Skin epidermis (tissue), 12 donors: Measurements from ENCODE around the gene SLC29A2.

Experiments used
- H3K27ac ChIP-seq, 21 experiments: fragments of 200-600 bp; sonication (generic) in 11 of 21; one replicate each; pipeline ENCODE4 v1.5.0; 2020; ENCODE audit warnings: mild to moderate bottlenecking in 3 of 21, inconsistent platforms in 2 of 21, moderate library complexity in 2 of 21
- H3K4me3 ChIP-seq, 7 experiments: fragments of 200-600 bp; sonication (generic) in 2 of 7; one replicate each; pipeline ENCODE4 v1.5.0; 2020; ENCODE audit warnings: inconsistent platforms in 2 of 7, mild to moderate bottlenecking in 2 of 7, moderate library complexity in 1 of 7

The SLC29A2 gene

GRCh38 chr11:66336234-66337102, 35.1 kb downstream of the SLC29A2 start, which contains the start of gene RIN1:
TSS of gene RIN1 (minus strand) at chr11:66336434. CDS start at chr11:66336402, 32 bp downstream.
- H3K4me3 ChIP-seq, result peak within 1 kb of the TSS; percentile 39 to 63 (median 51)
- peak within 1 kb of the TSS in 20 of 21 experiments; percentile 84 to 96 (median 89) for H3K27ac ChIP-seq

DNA sequence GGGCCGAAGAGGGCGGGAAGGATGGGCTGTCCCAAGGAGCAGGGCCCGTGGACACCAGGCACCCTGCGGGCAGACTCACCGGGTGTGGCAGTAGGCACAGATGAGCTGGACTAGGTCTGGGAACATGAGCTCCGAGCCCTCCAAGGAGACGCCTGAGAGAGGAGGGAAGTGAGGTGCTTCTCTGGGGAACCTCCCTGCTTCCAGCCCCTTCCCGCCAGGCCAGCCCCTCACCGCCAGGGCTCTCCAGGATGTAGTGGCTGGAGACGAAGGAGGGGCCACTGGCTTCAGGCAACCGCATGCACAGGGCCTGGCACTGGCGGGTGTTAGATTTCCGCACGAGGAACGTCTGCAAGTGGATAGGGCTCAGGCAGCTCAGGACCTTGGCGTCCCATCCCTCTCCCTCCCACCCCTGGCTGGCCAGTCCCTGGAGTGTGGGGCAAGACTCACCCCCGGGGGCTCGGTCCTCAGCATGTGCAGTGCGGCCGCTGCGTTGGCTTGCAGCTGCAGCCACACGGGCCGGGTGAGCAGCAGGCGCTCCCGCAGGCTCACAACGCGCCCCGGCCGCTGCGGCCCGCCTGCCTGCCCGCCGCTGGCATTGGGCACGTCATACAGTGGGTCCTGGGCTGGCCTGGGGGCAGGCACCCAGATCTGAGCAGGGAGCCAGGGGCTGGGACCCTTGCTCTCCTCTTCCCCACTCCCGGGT, 35.9 kb downstream of the SLC29A2 start:
- Histone ChIP-seq H3K27ac (peak overlapping the region in 20 of 21 experiments; percentile 84 to 96 (median 89)), H3K4me3 (peak overlapping the region; percentile 39 to 63 (median 51))

GRCh38 chr11:66334605-66335442, 36.7 kb downstream of the SLC29A2 start:
- Histone ChIP-seq H3K27ac (peak overlapping the region in 17 of 21 experiments; percentile 36 to 96 (median 89)), H3K4me3 (peak overlapping the region; percentile 39 to 63 (median 51))

GRCh38 chr11:66333896-66334604, 37.5 kb downstream of the SLC29A2 start:
- peak overlapping the region in 4 of 7 experiments; percentile 39 to 60 (median 50) for H3K4me3 ChIP-seq
- peak overlapping the region in 1 of 21 experiments; percentile 96 for H3K27ac ChIP-seq

DNA sequence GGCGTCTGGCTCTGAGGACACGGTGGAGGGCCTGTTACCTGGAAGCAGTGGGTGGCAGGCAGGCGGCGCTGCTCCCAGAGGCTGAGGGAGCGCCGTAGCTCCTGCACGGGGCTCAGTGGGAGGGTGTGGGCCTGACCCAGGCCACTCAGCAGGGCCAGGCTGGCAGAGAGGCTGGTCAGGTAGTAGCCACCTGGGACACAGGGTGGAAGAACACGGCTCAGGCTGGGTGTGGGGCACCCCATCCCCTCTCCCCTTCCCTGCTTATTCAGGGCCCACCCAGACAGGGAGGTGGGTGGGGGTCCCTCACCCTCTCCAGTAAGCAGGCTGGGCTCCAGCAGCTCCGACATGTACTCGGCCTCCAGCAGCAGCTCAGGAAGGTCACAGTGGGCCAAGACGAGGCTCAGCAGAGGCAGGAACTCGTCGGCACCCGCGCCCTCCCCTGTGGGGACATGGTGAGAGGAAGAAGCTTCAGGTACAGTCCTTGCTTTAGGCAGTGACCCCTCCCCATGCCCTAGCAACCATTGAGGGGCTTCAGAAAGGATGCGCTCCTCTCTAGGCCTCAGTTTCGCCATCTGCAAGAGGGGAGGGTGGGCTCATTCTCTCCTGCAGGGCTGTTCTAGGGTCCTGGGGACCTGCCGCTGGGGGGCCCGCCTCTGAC, 38.2 kb downstream of the SLC29A2 start:
- Histone ChIP-seq H3K4me3 (no peak overlapping the region), H3K27ac (no peak overlapping the region)

DNA sequence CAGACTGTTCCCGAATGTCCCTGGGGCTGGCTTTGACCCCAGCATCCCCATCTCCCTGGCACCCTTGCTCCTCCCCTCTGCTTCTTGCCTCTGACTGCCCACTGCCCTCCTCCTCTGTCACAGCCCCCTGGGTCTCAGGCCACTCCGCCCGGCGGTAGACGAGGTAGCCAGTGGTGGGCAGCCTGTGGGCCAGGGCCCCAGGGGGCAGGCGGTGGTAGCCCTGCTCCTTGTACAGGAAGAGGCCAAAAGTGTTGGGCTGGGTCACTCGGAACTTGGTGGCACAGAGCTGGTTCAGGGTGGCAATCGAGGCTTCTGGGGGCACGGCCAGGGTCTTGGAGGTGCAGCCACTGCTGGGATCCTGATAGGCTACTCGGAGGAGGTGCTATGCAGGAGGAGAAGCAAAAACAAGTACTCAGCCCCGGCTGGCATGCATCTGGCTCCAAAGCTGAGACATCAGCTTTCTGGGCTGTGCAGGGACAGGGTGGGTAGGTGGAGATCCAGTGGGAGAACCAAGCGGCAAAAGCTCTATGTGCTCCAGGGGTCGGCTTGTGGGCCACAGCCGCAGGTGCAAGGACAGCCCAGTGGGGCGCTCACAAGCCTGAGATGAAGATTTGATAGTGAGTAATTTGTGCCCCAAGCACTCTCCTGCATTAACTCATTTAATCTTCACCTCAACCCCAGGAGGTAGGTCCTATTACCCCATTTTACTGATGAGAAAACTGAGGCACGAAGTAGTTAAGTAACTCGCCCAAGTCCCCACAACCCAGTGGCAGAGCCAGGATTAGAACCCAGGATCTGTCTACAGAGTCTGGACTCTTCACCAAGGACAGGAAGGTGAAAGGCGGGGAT, 39.0 kb downstream of the SLC29A2 start:
- peak overlapping the region in 1 of 21 experiments; percentile 16 for H3K27ac ChIP-seq
- H3K4me3 ChIP-seq, result no peak overlapping the region

DNA sequence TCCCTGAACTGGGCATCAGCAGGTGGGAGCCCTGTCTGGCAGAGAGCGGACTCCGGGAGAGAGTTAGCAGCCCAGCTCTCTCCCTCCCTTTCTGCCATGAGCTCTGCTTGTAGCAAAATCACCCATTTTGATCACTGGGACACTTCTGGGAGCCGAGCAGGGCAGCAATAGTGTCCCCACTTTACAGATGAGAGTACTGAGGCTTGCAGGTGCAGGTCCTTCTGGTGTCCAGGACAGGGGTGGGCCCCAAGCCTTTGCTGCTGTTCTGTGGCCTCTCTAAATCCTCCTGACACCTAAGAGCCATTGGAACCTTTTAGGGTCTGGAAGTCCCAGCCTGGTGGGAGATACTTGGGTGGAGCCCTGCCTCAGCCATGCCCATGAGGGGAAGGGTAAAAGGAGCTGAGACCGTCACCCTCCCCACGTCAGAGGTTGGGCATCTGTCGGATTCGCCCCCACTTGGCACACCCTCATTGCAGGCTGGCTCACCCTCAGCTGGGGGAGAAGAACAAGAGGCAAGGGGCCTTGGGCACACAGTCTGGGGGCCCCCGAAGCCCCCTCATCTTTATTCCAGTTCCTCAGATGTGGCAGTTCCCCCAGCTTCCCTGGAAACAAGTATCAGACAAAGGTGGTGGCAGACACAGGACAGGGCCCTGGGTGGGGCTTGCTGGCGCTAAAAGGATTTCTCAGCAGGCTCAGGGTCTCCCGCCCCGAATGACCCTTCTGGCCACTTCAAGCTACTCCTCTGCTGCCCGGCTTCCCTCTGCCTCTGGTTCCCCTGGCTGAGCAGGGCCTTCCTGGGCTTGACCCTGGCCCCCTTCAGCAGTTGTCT, 39.8 kb downstream of the SLC29A2 start:
- Histone ChIP-seq H3K27ac (peak overlapping the region in 1 of 21 experiments; percentile 16), H3K4me3 (no peak overlapping the region)

- H3K4me3 ChIP-seq, result no peak overlapping the region
- H3K27ac ChIP-seq, result no peak overlapping the region
These were observed 40.6 kb downstream of the SLC29A2 start for GRCh38 chr11:66330931-66331330.

DNA sequence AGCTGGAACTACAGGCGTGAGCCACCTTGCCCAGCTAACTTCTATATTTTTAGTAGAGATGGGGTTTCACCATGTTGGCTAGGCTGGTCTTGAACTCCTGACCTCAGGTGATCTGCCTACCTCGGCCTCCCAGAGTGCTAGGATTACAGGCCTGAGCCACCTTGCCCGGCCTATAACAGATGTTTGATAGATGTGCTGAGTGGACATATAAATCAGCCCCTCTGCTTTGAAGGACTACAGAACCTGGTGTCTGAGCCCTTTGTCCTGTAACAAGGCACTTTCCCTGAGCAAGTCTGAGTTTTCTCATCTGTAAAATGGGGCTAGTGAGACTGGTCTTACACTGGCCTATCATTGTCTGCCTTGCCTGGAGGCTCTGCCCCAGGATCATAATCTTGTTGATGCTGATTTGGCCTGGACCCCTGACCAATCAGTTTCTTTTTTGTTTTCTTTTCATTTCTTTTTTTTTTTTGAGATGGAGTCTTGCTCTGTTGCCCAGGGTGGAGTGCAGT, 42.3 kb downstream of the SLC29A2 start:
- Histone ChIP-seq H3K27ac (peak overlapping the region in 3 of 21 experiments; percentile 0 to 86 (median 53)), H3K4me3 (no peak overlapping the region)

- H3K27ac ChIP-seq, result peak overlapping the region in 15 of 21 experiments; percentile 0 to 86 (median 70)
- no peak overlapping the region for H3K4me3 ChIP-seq
These were observed 43.0 kb downstream of the SLC29A2 start for GRCh38 chr11:66328302-66329144.

GRCh38 chr11:66328031-66328301, 43.6 kb downstream of the SLC29A2 start:
- no peak overlapping the region for H3K4me3 ChIP-seq

GRCh38 chr11:66327171-66328030, 44.2 kb downstream of the SLC29A2 start:
- Histone ChIP-seq H3K4me3 (no peak overlapping the region), H3K27ac (peak overlapping the region in 20 of 21 experiments; percentile 16 to 86 (median 74))

More at GRCh38 chr11:66328031-66328301, 43.6 kb downstream of the SLC29A2 start:
- peak overlapping the region in 16 of 21 experiments; percentile 12 to 86 (median 70) for H3K27ac ChIP-seq

- peak overlapping the region in 20 of 21 experiments; percentile 11 to 86 (median 74) for H3K27ac ChIP-seq
These were observed 45.1 kb downstream of the SLC29A2 start for GRCh38 chr11:66326261-66327111.

GRCh38 chr11:66325263-66325671, 46.3 kb downstream of the SLC29A2 start:
- peak overlapping the region in 16 of 21 experiments; percentile 9 to 86 (median 64) for H3K27ac ChIP-seq
- H3K4me3 ChIP-seq, result no peak overlapping the region

More at GRCh38 chr11:66326261-66327111, 45.1 kb downstream of the SLC29A2 start:
- H3K4me3 ChIP-seq, result no peak overlapping the region
